ENCODE data around the gene ERCC1. TPM values are rescaled to one million over a fixed set of nuclear protein-coding genes. Genes with fewer than 3 reads are reported as not detected.

Gene ERCC1
- total and polyA plus RNA-seq, 2 of the 13 experiments (the other 11 are each of a cell fraction or from before 2014, with no cell fraction given), result 40.0 to 66.4 TPM

DNA sequence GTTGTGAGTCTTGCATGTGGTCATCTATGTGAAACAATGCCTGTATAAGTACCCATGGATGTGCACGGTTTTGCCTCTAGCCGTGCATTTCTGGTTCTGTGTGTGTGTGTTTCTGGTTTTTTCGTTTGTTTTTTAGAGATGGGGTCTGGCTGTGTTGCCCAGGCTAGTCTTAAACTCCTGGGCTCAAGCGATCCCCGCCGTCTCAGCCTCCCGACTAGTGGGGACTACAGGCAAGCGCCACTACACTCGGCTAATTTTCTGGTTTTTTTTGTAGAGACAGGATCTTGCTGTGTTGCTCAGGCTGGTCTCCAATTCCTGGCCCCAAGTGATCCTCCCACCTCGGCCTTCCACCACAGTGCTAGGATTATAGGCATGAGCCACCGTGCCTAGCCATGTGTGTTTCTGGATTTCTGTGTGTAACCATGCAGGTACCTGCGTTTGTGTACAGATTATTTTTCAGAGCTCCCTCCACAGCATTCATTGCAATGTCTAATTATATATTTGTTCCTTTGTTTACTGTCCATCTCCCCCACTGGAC, 28.2 kb upstream of the ERCC1 start (continued):
- TF ChIP-seq, protein P1, sequence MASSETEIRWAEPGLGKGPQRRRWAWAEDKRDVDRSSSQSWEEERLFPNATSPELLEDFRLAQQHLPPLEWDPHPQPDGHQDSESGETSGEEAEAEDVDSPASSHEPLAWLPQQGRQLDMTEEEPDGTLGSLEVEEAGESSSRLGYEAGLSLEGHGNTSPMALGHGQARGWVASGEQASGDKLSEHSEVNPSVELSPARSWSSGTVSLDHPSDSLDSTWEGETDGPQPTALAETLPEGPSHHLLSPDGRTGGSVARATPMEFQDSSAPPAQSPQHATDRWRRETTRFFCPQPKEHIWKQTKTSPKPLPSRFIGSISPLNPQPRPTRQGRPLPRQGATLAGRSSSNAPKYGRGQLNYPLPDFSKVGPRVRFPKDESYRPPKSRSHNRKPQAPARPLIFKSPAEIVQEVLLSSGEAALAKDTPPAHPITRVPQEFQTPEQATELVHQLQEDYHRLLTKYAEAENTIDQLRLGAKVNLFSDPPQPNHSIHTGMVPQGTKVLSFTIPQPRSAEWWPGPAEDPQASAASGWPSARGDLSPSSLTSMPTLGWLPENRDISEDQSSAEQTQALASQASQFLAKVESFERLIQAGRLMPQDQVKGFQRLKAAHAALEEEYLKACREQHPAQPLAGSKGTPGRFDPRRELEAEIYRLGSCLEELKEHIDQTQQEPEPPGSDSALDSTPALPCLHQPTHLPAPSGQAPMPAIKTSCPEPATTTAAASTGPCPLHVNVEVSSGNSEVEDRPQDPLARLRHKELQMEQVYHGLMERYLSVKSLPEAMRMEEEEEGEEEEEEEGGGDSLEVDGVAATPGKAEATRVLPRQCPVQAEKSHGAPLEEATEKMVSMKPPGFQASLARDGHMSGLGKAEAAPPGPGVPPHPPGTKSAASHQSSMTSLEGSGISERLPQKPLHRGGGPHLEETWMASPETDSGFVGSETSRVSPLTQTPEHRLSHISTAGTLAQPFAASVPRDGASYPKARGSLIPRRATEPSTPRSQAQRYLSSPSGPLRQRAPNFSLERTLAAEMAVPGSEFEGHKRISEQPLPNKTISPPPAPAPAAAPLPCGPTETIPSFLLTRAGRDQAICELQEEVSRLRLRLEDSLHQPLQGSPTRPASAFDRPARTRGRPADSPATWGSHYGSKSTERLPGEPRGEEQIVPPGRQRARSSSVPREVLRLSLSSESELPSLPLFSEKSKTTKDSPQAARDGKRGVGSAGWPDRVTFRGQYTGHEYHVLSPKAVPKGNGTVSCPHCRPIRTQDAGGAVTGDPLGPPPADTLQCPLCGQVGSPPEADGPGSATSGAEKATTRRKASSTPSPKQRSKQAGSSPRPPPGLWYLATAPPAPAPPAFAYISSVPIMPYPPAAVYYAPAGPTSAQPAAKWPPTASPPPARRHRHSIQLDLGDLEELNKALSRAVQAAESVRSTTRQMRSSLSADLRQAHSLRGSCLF (CRISPR knock-in tag; IDR thresholded peaks at IDR 0.05; ENCODE audit: borderline replicate concordance), result no peak
- TF ChIP-seq TAF15 (IDR thresholded peaks at IDR 0.05; ENCODE audit: low read depth, low read length, poor library complexity, severe bottlenecking) (no peak), ZNF317 (CRISPR knock-in tag; IDR thresholded peaks at IDR 0.05) (no peak), CBX2 (IDR thresholded peaks at IDR 0.05; ENCODE audit: low read depth, low read length) (no peak), CBX2 (CRISPR knock-in tag; IDR thresholded peaks at IDR 0.05; ENCODE audit: low read depth) (no peak), PAX8 (CRISPR knock-in tag; IDR thresholded peaks at IDR 0.05; ENCODE audit: borderline replicate concordance) (no peak), KDM5B (CRISPR knock-in tag; IDR thresholded peaks at IDR 0.05; ENCODE audit: borderline replicate concordance) (0 out of 2 replicates have a peak, but pooled peaks have one; percentile 13), ZNF556 (CRISPR knock-in tag; IDR thresholded peaks at IDR 0.05; ENCODE audit: borderline replicate concordance) (no peak), ZNF496 (CRISPR knock-in tag; IDR thresholded peaks at IDR 0.05; ENCODE audit: insufficient replicate concordance) (no peak), ARID2 (CRISPR knock-in tag; IDR thresholded peaks at IDR 0.05; ENCODE audit: borderline replicate concordance) (0 out of 2 replicates have a peak, but pooled peaks have one; percentile 42), ZMYM3 (CRISPR knock-in tag; IDR thresholded peaks at IDR 0.05) (0 out of 2 replicates have a peak, but pooled peaks have one; percentile 32), ZNF121 (CRISPR knock-in tag; IDR thresholded peaks at IDR 0.05) (peak; percentile 96), ARNT (IDR thresholded peaks at IDR 0.05) (no peak), ZFP36L2 (CRISPR knock-in tag; IDR thresholded peaks at IDR 0.05) (no peak), TP53 (CRISPR knock-in tag; conservative IDR thresholded peaks at IDR 0.05) (no peak), ZNF501 (CRISPR knock-in tag; IDR thresholded peaks at IDR 0.05) (no peak)
- TF ChIP-seq, protein P2, sequence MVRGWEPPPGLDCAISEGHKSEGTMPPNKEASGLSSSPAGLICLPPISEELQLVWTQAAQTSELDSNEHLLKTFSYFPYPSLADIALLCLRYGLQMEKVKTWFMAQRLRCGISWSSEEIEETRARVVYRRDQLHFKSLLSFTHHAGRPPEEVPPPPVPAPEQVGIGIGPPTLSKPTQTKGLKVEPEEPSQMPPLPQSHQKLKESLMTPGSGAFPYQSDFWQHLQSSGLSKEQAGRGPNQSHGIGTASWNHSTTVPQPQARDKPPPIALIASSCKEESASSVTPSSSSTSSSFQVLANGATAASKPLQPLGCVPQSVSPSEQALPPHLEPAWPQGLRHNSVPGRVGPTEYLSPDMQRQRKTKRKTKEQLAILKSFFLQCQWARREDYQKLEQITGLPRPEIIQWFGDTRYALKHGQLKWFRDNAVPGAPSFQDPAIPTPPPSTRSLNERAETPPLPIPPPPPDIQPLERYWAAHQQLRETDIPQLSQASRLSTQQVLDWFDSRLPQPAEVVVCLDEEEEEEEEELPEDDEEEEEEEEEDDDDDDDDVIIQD (CRISPR knock-in tag; IDR thresholded peaks at IDR 0.05; ENCODE audit: low read depth), result no peak
- TF ChIP-seq, protein P3, sequence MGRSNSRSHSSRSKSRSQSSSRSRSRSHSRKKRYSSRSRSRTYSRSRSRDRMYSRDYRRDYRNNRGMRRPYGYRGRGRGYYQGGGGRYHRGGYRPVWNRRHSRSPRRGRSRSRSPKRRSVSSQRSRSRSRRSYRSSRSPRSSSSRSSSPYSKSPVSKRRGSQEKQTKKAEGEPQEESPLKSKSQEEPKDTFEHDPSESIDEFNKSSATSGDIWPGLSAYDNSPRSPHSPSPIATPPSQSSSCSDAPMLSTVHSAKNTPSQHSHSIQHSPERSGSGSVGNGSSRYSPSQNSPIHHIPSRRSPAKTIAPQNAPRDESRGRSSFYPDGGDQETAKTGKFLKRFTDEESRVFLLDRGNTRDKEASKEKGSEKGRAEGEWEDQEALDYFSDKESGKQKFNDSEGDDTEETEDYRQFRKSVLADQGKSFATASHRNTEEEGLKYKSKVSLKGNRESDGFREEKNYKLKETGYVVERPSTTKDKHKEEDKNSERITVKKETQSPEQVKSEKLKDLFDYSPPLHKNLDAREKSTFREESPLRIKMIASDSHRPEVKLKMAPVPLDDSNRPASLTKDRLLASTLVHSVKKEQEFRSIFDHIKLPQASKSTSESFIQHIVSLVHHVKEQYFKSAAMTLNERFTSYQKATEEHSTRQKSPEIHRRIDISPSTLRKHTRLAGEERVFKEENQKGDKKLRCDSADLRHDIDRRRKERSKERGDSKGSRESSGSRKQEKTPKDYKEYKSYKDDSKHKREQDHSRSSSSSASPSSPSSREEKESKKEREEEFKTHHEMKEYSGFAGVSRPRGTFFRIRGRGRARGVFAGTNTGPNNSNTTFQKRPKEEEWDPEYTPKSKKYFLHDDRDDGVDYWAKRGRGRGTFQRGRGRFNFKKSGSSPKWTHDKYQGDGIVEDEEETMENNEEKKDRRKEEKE (IDR thresholded peaks at IDR 0.05), result no peak
- TF ChIP-seq, protein P4, sequence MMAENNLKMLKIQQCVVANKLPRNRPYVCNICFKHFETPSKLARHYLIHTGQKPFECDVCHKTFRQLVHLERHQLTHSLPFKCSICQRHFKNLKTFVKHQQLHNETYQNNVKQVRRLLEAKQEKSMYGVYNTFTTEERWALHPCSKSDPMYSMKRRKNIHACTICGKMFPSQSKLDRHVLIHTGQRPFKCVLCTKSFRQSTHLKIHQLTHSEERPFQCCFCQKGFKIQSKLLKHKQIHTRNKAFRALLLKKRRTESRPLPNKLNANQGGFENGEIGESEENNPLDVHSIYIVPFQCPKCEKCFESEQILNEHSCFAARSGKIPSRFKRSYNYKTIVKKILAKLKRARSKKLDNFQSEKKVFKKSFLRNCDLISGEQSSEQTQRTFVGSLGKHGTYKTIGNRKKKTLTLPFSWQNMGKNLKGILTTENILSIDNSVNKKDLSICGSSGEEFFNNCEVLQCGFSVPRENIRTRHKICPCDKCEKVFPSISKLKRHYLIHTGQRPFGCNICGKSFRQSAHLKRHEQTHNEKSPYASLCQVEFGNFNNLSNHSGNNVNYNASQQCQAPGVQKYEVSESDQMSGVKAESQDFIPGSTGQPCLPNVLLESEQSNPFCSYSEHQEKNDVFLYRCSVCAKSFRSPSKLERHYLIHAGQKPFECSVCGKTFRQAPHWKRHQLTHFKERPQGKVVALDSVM (CRISPR knock-in tag; IDR thresholded peaks at IDR 0.05), result peak; percentile 76; the same call in 1 of the 2 replicates
